NCI-H82 treated with DMSO at 0.1 percent for 48 hours (cell line): ENCODE results near the gene BMP4.

Experiments used
- DNase-seq: peaks from one replicate; lab custom pipeline; 2025; ENCODE audit not compliant: unreplicated experiment; lab: John Stamatoyannopoulos, UW

The BMP4 gene

GRCh38 chr14:53946404-53947093, 10.1 kb downstream of the BMP4 start:
- DNase-seq, result no peak

DNA sequence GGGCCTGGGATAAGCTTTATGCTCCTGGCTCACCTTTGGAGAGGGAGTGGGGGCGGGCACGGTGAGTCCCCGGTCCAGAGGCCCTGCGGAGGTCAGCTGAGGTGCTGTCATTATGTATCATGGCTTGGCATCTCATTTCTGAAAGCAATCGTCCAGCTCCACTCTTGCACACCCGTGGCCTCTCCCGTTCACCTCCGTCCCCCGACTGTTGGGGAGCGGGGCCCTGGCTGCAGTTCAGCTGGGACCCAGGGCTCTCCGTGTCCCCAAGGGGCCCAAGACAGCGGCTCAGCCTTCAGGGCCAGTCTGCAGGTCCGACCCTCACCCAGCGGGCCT, 10.6 kb downstream of the BMP4 start:
- no peak for DNase-seq

DNA sequence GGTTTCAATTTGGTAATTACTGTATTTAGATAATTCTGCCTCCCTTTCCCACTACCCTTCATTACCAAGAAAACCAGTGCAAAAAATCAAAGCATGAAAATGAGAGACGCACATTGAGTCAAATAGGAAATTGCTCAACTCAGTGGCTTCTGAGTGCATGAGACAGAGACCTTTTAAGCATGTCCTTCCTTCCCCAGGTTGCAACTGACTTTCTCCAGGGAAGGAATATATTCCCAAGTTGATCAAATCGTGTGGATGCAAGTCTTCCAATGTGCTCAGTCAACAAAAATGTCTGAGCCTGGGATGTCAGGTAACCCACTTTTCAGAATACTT, 12.9 kb downstream of the BMP4 start:
- DNase-seq, result no peak

DNA sequence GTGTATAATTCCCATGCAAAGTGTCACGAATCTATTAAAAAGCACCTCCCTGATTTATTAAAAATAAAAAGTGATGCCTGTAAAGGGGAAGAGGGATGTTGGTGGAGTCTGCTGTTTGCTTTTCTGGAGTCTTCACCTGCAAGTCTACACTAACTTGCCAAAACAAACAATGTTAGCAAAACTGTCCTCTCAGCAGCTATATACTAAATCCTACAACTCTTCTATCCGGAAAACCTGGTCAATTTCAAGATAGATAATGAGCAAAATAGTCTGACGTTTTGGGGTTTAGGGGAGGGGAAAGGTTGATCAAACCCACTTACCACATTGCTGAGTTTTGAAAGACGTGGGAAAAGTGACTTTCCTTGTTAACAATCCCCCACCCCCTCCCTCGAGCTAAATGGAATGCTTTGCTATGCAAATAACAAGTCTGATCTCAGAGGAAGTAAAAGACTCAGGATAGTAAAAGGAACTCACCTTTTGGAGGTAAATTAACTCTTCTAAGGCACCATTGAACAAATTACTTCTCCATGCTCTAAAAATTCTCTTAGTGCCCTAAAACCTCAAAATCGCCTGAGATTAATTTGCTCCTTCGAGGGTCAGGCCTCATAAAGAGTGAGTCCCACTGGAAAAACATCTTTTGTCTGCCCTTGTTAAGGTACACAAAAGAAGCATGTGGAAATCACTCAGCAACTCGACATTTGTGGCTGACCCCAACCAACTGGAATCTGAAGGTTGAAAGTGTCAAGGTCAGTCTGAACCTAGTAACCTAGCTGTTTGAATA, 13.5 kb downstream of the BMP4 start:
- no peak for DNase-seq

DNA sequence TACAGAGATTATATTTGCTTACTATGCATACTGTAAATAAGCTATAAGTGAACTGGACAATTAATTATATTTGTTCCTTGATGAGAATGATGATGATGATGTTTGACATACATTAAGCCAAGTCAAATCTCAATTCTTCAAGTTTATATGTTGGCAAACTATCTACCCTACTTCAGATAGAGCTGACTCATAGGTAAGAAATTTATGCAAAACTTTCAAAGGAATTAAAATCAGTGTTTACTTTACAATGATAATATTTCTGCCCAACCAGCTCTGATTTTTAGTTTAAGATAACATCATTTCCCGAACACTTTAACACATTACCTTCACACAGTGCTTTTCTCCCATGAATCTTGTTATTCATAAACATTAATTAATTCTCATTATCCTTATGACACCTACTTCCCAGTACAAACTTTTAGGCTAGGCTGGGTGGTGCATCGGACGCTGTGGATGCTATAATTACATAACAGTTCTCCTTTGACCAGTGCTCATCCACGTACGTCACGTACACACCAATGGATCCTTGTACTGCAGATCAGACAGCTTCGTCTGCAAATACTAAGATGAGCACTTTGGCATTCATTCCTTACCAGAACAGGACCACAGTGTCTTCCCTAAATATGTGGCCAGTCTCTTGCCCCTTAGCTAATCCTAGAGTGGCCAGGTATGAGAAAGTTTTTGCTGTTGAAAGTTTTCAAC, 18.3 kb downstream of the BMP4 start:
- no peak for DNase-seq

DNA sequence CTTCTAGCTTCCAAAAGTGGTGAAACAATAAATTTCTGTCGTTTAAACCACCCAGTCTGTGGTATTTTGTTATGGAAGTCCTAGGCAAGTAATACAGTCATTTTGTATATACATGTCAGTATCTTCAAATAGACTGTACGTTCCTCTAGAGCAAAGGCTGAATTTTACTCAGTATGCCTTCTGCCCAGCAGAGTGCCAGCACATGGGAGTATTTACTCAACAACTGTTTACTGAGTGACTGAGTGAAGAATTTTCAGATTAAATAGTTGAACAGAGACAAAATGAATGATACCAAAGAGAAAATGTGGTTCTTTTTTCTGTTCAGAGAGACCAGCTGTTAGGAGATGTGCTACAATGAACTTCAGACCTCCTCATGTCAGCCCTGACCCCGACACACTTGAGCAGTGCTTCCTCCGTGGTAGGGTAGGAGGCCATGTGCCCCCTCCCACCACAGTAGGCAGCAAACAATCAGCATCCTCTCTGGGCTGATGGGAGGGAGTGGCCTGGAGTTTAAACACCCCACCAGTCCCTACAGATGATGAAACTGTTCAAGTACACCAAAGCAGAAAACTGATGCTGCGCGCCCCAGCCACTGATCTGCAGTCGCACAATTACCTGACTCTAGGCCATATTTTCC, 21.7 kb downstream of the BMP4 start:
- DNase-seq, result no peak

- no peak for DNase-seq
Observed at GRCh38 chr14:53932966-53933365, 23.7 kb downstream of the BMP4 start.

- DNase-seq, result no peak
Observed at GRCh38 chr14:53929871-53930715, 26.5 kb downstream of the BMP4 start.

DNA sequence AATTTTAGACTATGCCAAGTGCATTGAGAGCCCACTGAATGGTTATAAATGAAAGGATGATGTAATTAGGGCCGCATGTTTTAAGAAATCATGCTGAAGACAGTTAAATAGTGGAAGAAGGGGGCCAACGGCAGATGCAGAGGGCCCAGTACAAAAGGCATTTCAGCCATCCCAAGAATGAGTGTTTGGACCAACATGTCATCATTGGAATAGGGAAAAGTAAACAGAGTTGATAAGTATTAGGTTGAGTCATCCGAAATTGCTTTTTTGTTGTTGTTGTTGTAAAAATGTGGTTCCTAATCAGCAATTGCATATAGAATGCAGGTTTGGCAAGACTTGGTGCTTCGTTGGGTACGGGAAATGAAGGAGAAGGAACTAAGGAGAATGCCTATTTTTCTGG, 29.5 kb downstream of the BMP4 start:
- no peak for DNase-seq

- no peak for DNase-seq
Observed at GRCh38 chr14:53925201-53925766, 31.3 kb downstream of the BMP4 start.

GRCh38 chr14:53924753-53925152, 31.9 kb downstream of the BMP4 start:
- DNase-seq, result no peak

- DNase-seq, result no peak
Observed at GRCh38 chr14:53921027-53921426, 35.6 kb downstream of the BMP4 start.

DNA sequence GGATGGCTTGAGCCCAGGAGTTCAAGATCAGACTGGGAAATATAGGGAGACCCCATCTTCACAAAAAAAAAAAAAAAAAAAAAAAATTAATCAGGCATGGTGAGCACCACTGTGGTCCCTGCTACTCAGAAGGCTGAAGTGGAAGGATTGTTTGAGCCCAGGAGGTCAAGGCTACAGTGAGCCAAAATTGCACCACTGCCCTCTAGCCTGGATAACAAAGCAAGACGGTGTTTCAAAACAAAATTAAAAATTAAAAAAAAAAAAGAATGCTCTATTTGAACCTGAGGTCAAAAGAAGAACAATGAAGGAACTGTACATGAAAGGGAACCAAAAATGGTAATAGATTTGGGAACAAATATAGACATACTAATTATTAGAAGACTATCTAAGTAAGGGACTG, 40.4 kb downstream of the BMP4 start:
- no peak for DNase-seq

- no peak for DNase-seq
Observed at GRCh38 chr14:53915364-53916014, 41.1 kb downstream of the BMP4 start.

DNA sequence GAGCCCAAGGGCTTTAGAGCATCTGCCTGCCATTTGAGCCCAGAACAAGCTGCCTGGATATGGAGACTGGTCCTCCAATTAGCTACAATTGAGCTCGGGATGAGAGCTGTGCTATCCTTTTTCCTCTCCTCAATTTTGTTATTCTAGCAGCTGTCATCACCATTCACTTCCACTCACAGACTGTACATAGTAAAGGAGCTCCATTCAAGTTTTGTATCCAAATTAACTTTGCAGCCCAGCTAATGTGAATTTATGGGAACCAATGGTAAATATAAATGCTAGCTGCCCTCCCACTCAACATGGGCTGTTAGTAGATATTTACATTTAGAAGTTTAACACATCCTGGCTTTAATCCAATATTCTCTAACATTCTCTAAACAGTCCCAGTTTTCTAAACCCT, 44.6 kb downstream of the BMP4 start:
- DNase-seq, result no peak

DNA sequence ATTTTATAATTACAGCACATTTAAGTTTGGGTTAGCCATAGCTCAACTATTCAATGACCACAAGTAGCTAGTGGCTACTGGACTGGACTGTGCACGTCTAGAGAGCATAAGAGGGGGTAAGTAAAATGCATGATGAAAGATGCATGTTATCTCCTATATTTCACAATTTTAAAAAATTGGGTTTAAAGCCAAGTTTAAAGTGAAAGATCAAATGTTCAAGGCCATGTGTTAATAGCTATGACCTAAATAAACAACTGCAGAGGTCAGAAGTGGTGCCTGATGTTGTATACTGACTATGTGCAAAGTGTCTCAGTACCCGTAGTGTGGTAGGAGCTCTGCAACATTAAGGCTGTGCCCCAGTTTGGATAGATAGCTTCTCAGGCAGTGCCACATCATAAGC, 48.2 kb downstream of the BMP4 start:
- no peak for DNase-seq

GRCh38 chr14:53902307-53902706, 54.3 kb downstream of the BMP4 start:
- no peak for DNase-seq

DNA sequence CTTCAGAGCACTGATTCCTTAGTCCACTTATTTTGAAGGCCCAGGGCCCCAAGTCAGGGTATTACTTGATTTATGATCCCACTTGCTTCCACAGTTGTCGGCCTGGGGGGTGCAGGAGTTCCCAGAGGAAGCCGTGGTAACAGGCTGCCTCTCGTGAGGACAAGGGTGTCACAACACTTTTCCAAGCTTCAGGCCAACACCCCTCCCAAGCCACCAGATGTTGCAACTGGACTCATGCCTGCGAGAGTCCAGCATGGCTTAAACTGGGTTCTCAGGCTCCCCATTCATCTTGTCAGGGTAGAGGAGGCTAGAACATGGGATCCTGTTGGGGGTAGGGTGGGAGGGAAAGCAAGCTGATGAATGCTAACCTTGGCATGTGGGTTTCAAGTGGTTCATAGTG, 56.1 kb downstream of the BMP4 start:
- no peak for DNase-seq
